ENCODE results near the gene KCNK7.

The KCNK7 gene

GRCh38 chr11:65575568-65576231 is 19.9 kb downstream of the KCNK7 start, which contains the start of gene EHBP1L1:
TSS of gene EHBP1L1 (plus strand) at chr11:65576053. CDS start at chr11:65576303, 250 bp downstream.
- peak within 1 kb of the TSS; percentile 71 for H3K4me2 ChIP-seq (ENCODE audit: low read length)
- peak within 1 kb of the TSS; percentile 56 for H2AFZ ChIP-seq (ENCODE audit: insufficient read depth, low read length, poor library complexity)
- H2BK5ac ChIP-seq (ENCODE audit: low read depth, low read length, poor library complexity): peak within 1 kb of the TSS; percentile 2
- peak within 1 kb of the TSS; percentile 79 for H4K8ac ChIP-seq (ENCODE audit: low read depth, low read length)
- H3K4me1 ChIP-seq (ENCODE audit: control insufficient read depth in 1 of 2, insufficient read depth in 2 of 2, low read length in 2 of 2): peaks cover 37 to 40% of the 10 kb centered on the region in 2 experiments
- H2BK120ac ChIP-seq (ENCODE audit: insufficient read depth, low read length, poor library complexity): peak within 1 kb of the TSS; percentile 58
- H3K4me3 ChIP-seq (ENCODE audit: low read depth, low read length): peak within 1 kb of the TSS; percentile 72
- H3K9me3 ChIP-seq (ENCODE audit: insufficient read depth, low read depth, low read length): no peaks in the 10 kb centered on the region
- no peaks in the 10 kb centered on the region for H3K27me3 ChIP-seq (ENCODE audit: insufficient read depth, low read length)
- peaks cover 10% of the 10 kb centered on the region for H3K79me2 ChIP-seq (ENCODE audit: control insufficient read depth, insufficient read depth, low read length, poor library complexity)
- DNase-seq: peak in 1 of 2 donors; percentile 53
- peak within 1 kb of the TSS; percentile 44 for H2BK12ac ChIP-seq (ENCODE audit: low read length)
- H4K12ac ChIP-seq (ENCODE audit: low read depth, low read length): peak within 1 kb of the TSS; percentile 91
- H3K14ac ChIP-seq (ENCODE audit: low read length): peak within 1 kb of the TSS; percentile 90
- H4K91ac ChIP-seq (ENCODE audit: low read depth, low read length): peak within 1 kb of the TSS; percentile 77
- peak within 1 kb of the TSS; percentile 78 for H3K18ac ChIP-seq (ENCODE audit: low read length)
- peak within 1 kb of the TSS; percentile 71 for H3K4ac ChIP-seq (ENCODE audit: low read depth, low read length)
- no peak within 1 kb of the TSS for H3K23ac ChIP-seq (ENCODE audit: low read length)
- no CpG with 5 or more reads among the region's 69 CpGs for WGBS (ENCODE audit: extremely low coverage, insufficient coverage, insufficient read length)
- no peak within 1 kb of the TSS for H3K27ac ChIP-seq (ENCODE audit: low read depth, low read length)
- H3K36me3 ChIP-seq (ENCODE audit: control insufficient read depth in 1 of 2, insufficient read depth in 2 of 2, low read length in 2 of 2): peaks cover 21 to 24% of the 10 kb centered on the region in 2 experiments
- peak within 1 kb of the TSS; percentile 14 for H3K9ac ChIP-seq (ENCODE audit: low read length)
- peak within 1 kb of the TSS; percentile 71 for H2AK5ac ChIP-seq (ENCODE audit: low read length)
- H3K79me1 ChIP-seq (ENCODE audit: low read length): peaks cover 16% of the 10 kb centered on the region

GRCh38 chr11:65574811-65575567 is 20.6 kb downstream of the KCNK7 start:
- no peak overlapping the region for H2AFZ ChIP-seq (ENCODE audit: insufficient read depth, low read length, poor library complexity)
- peak overlapping the region; percentile 67 for H4K8ac ChIP-seq (ENCODE audit: low read depth, low read length)
- WGBS (ENCODE audit: extremely low coverage, insufficient coverage, insufficient read length): no CpG with 5 or more reads among the region's 28 CpGs
- no peak overlapping the region for H3K9ac ChIP-seq (ENCODE audit: low read length)
- peaks cover 20% of the 10 kb centered on the region for H3K79me1 ChIP-seq (ENCODE audit: low read length)
- H3K79me2 ChIP-seq (ENCODE audit: control insufficient read depth, insufficient read depth, low read length, poor library complexity): peaks cover 14% of the 10 kb centered on the region
- no peaks in the 10 kb centered on the region for H3K9me3 ChIP-seq (ENCODE audit: insufficient read depth, low read depth, low read length)
- no peak overlapping the region for H3K4ac ChIP-seq (ENCODE audit: low read depth, low read length)
- peak overlapping the region; percentile 8 for H2BK12ac ChIP-seq (ENCODE audit: low read length)
- H4K91ac ChIP-seq (ENCODE audit: low read depth, low read length): peak overlapping the region; percentile 39
- H2BK5ac ChIP-seq (ENCODE audit: low read depth, low read length, poor library complexity): peak overlapping the region; percentile 27
- peak overlapping the region; percentile 81 for H4K12ac ChIP-seq (ENCODE audit: low read depth, low read length)
- H3K23ac ChIP-seq (ENCODE audit: low read length): no peak overlapping the region
- peak overlapping the region; percentile 63 for H3K4me3 ChIP-seq (ENCODE audit: low read depth, low read length)
- H3K18ac ChIP-seq (ENCODE audit: low read length): peak overlapping the region; percentile 46
- peak in 1 of 2 donors; percentile 61 for DNase-seq
- peak overlapping the region; percentile 68 for H3K4me2 ChIP-seq (ENCODE audit: low read length)
- peak overlapping the region; percentile 71 for H2AK5ac ChIP-seq (ENCODE audit: low read length)
- H3K27ac ChIP-seq (ENCODE audit: low read depth, low read length): peak overlapping the region; percentile 67
- no peak overlapping the region for H2BK120ac ChIP-seq (ENCODE audit: insufficient read depth, low read length, poor library complexity)
- H3K14ac ChIP-seq (ENCODE audit: low read length): peak overlapping the region; percentile 70
- H3K36me3 ChIP-seq (ENCODE audit: control insufficient read depth in 1 of 2, insufficient read depth in 2 of 2, low read length in 2 of 2): peaks cover 15 to 17% of the 10 kb centered on the region in 2 experiments
- H3K4me1 ChIP-seq (ENCODE audit: control insufficient read depth in 1 of 2, insufficient read depth in 2 of 2, low read length in 2 of 2): peaks cover 37% of the 10 kb centered on the region in 2 experiments
- no peaks in the 10 kb centered on the region for H3K27me3 ChIP-seq (ENCODE audit: insufficient read depth, low read length)

GRCh38 chr11:65574109-65574810 is 21.3 kb downstream of the KCNK7 start:
- no peaks in the 10 kb centered on the region for H3K27me3 ChIP-seq (ENCODE audit: insufficient read depth, low read length)
- no peak overlapping the region for H4K12ac ChIP-seq (ENCODE audit: low read depth, low read length)
- H3K79me2 ChIP-seq (ENCODE audit: control insufficient read depth, insufficient read depth, low read length, poor library complexity): peaks cover 19% of the 10 kb centered on the region
- no peak overlapping the region for H2AFZ ChIP-seq (ENCODE audit: insufficient read depth, low read length, poor library complexity)
- H3K18ac ChIP-seq (ENCODE audit: low read length): peak overlapping the region; percentile 46
- H3K4ac ChIP-seq (ENCODE audit: low read depth, low read length): peak overlapping the region; percentile 1
- H4K91ac ChIP-seq (ENCODE audit: low read depth, low read length): peak overlapping the region; percentile 39
- peak; percentile 85 to 86 for DNase-seq
- no peak overlapping the region for H3K23ac ChIP-seq (ENCODE audit: low read length)
- H3K79me1 ChIP-seq (ENCODE audit: low read length): peaks cover 26% of the 10 kb centered on the region
- H3K27ac ChIP-seq (ENCODE audit: low read depth, low read length): peak overlapping the region; percentile 67
- peak overlapping the region; percentile 87 for H3K4me2 ChIP-seq (ENCODE audit: low read length)
- no CpG with 5 or more reads among the region's 67 CpGs for WGBS (ENCODE audit: extremely low coverage, insufficient coverage, insufficient read length)
- peaks cover 8 to 14% of the 10 kb centered on the region in 2 experiments for H3K36me3 ChIP-seq (ENCODE audit: control insufficient read depth in 1 of 2, insufficient read depth in 2 of 2, low read length in 2 of 2)
- peak overlapping the region; percentile 78 for H4K8ac ChIP-seq (ENCODE audit: low read depth, low read length)
- no peak overlapping the region for H3K4me3 ChIP-seq (ENCODE audit: low read depth, low read length)
- peaks cover 38 to 39% of the 10 kb centered on the region in 2 experiments for H3K4me1 ChIP-seq (ENCODE audit: control insufficient read depth in 1 of 2, insufficient read depth in 2 of 2, low read length in 2 of 2)
- H3K9ac ChIP-seq (ENCODE audit: low read length): no peak overlapping the region
- H2BK120ac ChIP-seq (ENCODE audit: insufficient read depth, low read length, poor library complexity): no peak overlapping the region
- H3K14ac ChIP-seq (ENCODE audit: low read length): peak overlapping the region; percentile 70
- H2BK12ac ChIP-seq (ENCODE audit: low read length): no peak overlapping the region
- peak overlapping the region; percentile 27 for H2BK5ac ChIP-seq (ENCODE audit: low read depth, low read length, poor library complexity)
- no peak overlapping the region for H2AK5ac ChIP-seq (ENCODE audit: low read length)
- H3K9me3 ChIP-seq (ENCODE audit: insufficient read depth, low read depth, low read length): no peaks in the 10 kb centered on the region

- H3K4me1 ChIP-seq (ENCODE audit: control insufficient read depth in 1 of 2, insufficient read depth in 2 of 2, low read length in 2 of 2): peaks cover 43 to 44% of the 10 kb centered on the region in 2 experiments
- H3K4ac ChIP-seq (ENCODE audit: low read depth, low read length): peak overlapping the region; percentile 1
- H3K4me2 ChIP-seq (ENCODE audit: low read length): peak overlapping the region; percentile 87
- no peak overlapping the region for H3K18ac ChIP-seq (ENCODE audit: low read length)
- H3K9ac ChIP-seq (ENCODE audit: low read length): peak overlapping the region; percentile 15
- H3K14ac ChIP-seq (ENCODE audit: low read length): no peak overlapping the region
- peak overlapping the region; percentile 21 for H4K91ac ChIP-seq (ENCODE audit: low read depth, low read length)
- H3K79me2 ChIP-seq (ENCODE audit: control insufficient read depth, insufficient read depth, low read length, poor library complexity): peaks cover 20% of the 10 kb centered on the region
- no peak overlapping the region for H2BK120ac ChIP-seq (ENCODE audit: insufficient read depth, low read length, poor library complexity)
- no peaks in the 10 kb centered on the region for H3K9me3 ChIP-seq (ENCODE audit: insufficient read depth, low read depth, low read length)
- peaks cover 27% of the 10 kb centered on the region for H3K79me1 ChIP-seq (ENCODE audit: low read length)
- no peak for DNase-seq
- H3K36me3 ChIP-seq (ENCODE audit: control insufficient read depth in 1 of 2, insufficient read depth in 2 of 2, low read length in 2 of 2): peaks cover 9 to 12% of the 10 kb centered on the region in 2 experiments
- no peak overlapping the region for H3K27ac ChIP-seq (ENCODE audit: low read depth, low read length)
- peak overlapping the region; percentile 87 for H3K4me3 ChIP-seq (ENCODE audit: low read depth, low read length)
- no peak overlapping the region for H2BK5ac ChIP-seq (ENCODE audit: low read depth, low read length, poor library complexity)
- H4K12ac ChIP-seq (ENCODE audit: low read depth, low read length): no peak overlapping the region
- H2BK12ac ChIP-seq (ENCODE audit: low read length): no peak overlapping the region
- no peaks in the 10 kb centered on the region for H3K27me3 ChIP-seq (ENCODE audit: insufficient read depth, low read length)
- no peak overlapping the region for H2AFZ ChIP-seq (ENCODE audit: insufficient read depth, low read length, poor library complexity)
- H2AK5ac ChIP-seq (ENCODE audit: low read length): no peak overlapping the region
- no peak overlapping the region for H4K8ac ChIP-seq (ENCODE audit: low read depth, low read length)
- H3K23ac ChIP-seq (ENCODE audit: low read length): no peak overlapping the region
- WGBS (ENCODE audit: extremely low coverage, insufficient coverage, insufficient read length): no CpG with 5 or more reads among the region's 22 CpGs
Measured at GRCh38 chr11:65573391-65574079, 22.1 kb downstream of the KCNK7 start.

All from trophoblast cell (in vitro differentiated cells and primary cell).